Endothelial cell of umbilical vein (primary cell): ENCODE results near the gene RIGI. TPM values are rescaled to one million over a fixed set of nuclear protein-coding genes. Genes with fewer than 3 reads are reported as not detected.

Source experiments
- BruUV-seq: library from RNA; stranded (reverse); fragments of 400-500 nt; replicated peaks from 2 replicates; lab custom pipeline; 2021; lab: Mats Ljungman, UMichigan
- CTCF ChIA-PET: fragments of 300-600, 350-600 bp; sonication (Branson Sonifier 250); formaldehyde crosslinking; loops from one replicate; lab custom pipeline; 2021; ENCODE audit warnings: antibody characterized with exemption, inconsistent platforms; lab: Charles Lee
- POLR2A ChIA-PET: fragments of 300-600, 350-600 bp; sonication (Branson Sonifier 250); formaldehyde crosslinking; loops from one replicate; lab custom pipeline; 2021; ENCODE audit warnings: antibody characterized with exemption, inconsistent platforms; lab: Charles Lee
- DNase-seq: peaks from one replicate; pipeline ENCODE4 v3.0.0-alpha.2; 2011; ENCODE audit warnings: low read depth, low spot score
- FAIRE-seq: peaks from 2 replicates; lab custom pipeline; 2011; peaks lifted over from hg19 to GRCh38; lab: Jason Lieb, UNC
- H2AFZ ChIP-seq: 2 replicates; pipeline ENCODE4 v1.6.0; 2012; ENCODE audit warnings: low read depth, low read length, control low read depth, inconsistent platforms
- H3K27ac ChIP-seq: 2 replicates; pipeline ENCODE4 v1.5.1; 2011; ENCODE audit warnings: low read depth, mild to moderate bottlenecking, control low read depth, low read length, moderate library complexity; ENCODE audit not compliant: insufficient read depth
- H3K27me3 ChIP-seq, 2 experiments: 2 replicates each; pipeline versions ENCODE4 v1.6.0 to v1.6.1; 2011; ENCODE audit warnings: low read length in 2 of 2, mixed read lengths in 1 of 2; ENCODE audit not compliant: control insufficient read depth in 2 of 2, insufficient read depth in 2 of 2
- H3K36me3 ChIP-seq, 2 experiments: 2 replicates in 1 of 2; 3 replicates in 1 of 2; pipeline ENCODE4 v1.5.1; 2011; ENCODE audit warnings: low read length in 2 of 2, mild to moderate bottlenecking in 1 of 2, moderate library complexity in 1 of 2; ENCODE audit not compliant: control insufficient read depth in 2 of 2, insufficient read depth in 2 of 2; ENCODE audit errors: extremely low read depth in 1 of 2
- H3K4me1 ChIP-seq: 3 replicates; pipeline ENCODE4 v1.5.1; 2011; ENCODE audit warnings: mild to moderate bottlenecking, low read length; ENCODE audit not compliant: control insufficient read depth, insufficient read depth; ENCODE audit errors: extremely low read depth
- H3K4me2 ChIP-seq: 2 replicates; pipeline ENCODE4 v1.6.1; 2011; ENCODE audit warnings: low read length, control low read depth, mixed read lengths; ENCODE audit not compliant: insufficient read depth
- H3K4me3 ChIP-seq, 3 experiments: fragments of 200-600 bp in 1 of 3; sonication (generic), shearing (Covaris generic) in 1 of 3; replicated peaks in 1 of 3; 2 replicates each; pipeline ENCODE4 v1.5.1; 2011 to 2016; ENCODE audit warnings: control low read depth in 3 of 3, low read length in 3 of 3, mild to moderate bottlenecking in 2 of 3, inconsistent platforms in 1 of 3, low read depth in 1 of 3, moderate library complexity in 1 of 3; ENCODE audit not compliant: insufficient read depth in 1 of 3
- H3K79me2 ChIP-seq: 2 replicates; pipeline ENCODE4 v1.6.0; 2012; ENCODE audit warnings: low read length, inconsistent platforms; ENCODE audit not compliant: control insufficient read depth, insufficient read depth
- H3K9ac ChIP-seq: replicated peaks from 2 replicates; pipeline ENCODE3; 2011; ENCODE audit warnings: low read length, control low read depth; ENCODE audit not compliant: insufficient read depth; ENCODE audit errors: extremely low read depth
- H3K9me1 ChIP-seq: replicated peaks from 3 replicates; pipeline ENCODE4 v1.6.0; 2011; ENCODE audit warnings: mild to moderate bottlenecking, low read length; ENCODE audit not compliant: control insufficient read depth, insufficient read depth; ENCODE audit errors: extremely low read depth
- H3K9me3 ChIP-seq: replicated peaks from 2 replicates; pipeline ENCODE4 v1.5.1; 2012; ENCODE audit warnings: low read length, inconsistent platforms; ENCODE audit not compliant: control insufficient read depth, insufficient read depth
- H4K20me1 ChIP-seq: replicated peaks from 2 replicates; pipeline ENCODE3; 2011; ENCODE audit warnings: mild to moderate bottlenecking, low read length; ENCODE audit not compliant: control insufficient read depth, insufficient read depth; ENCODE audit errors: extremely low read depth
- CTCF ChIP-seq, 2 donors: IDR thresholded peaks; 1 replicate in 1 of 2; 2 replicates in 1 of 2; pipeline ENCODE4 v1.5.1; 2011; ENCODE audit warnings: low read length in 2 of 2, mild to moderate bottlenecking in 2 of 2, moderate library complexity in 2 of 2, control low read depth in 1 of 2, inconsistent platforms in 1 of 2, low read depth in 1 of 2; ENCODE audit not compliant: insufficient read depth in 1 of 2; ENCODE audit errors: extremely low read depth in 1 of 2
- MYC ChIP-seq: IDR thresholded peaks from one replicate; pipeline ENCODE4 v1.6.1; 2011; ENCODE audit warnings: mild to moderate bottlenecking, low read depth, low read length
- POLR2AphosphoS5 ChIP-seq: IDR thresholded peaks from 2 replicates; pipeline ENCODE4 v1.6.1; 2012; ENCODE audit warnings: low read depth, mild to moderate bottlenecking, control low read depth, low read length, moderate library complexity; ENCODE audit not compliant: insufficient read depth
- dilution Hi-C: fragments of 300-500 bp; cut with MboI; formaldehyde crosslinking; loops from one replicate; pipeline ENCODE4 v1.15.0; 2019; ENCODE audit warnings: low sequenced_read_pairs; ENCODE audit not compliant: extremely low pct_ligation_motif_present
- intact Hi-C: fragments of 100-400 bp; cut with micrococcal nuclease; formaldehyde crosslinking; loops from one replicate; pipeline ENCODE4 v1.10.0; 2022
- polyA plus RNA-seq, 4 experiments: library from polyadenylated mRNA; depleted of rRNA in 3 of 4; stranded (reverse) in 3 of 4; unstranded in 1 of 4; fragments of >200 nt; gene quantifications; 2 replicates each; pipeline versions ENCODE4 v1.2.1 to v1.2.3, GENCODE V29; 2011 to 2012; ENCODE audit warnings: missing spikeins in 1 of 4
- total RNA-seq: library from RNA; stranded (reverse); gene quantifications from 2 replicates; pipeline ENCODE4 v1.2.3, GENCODE V29; 2021

The RIGI gene
- total and polyA plus RNA-seq, 2 donors (not counting 3 experiments of a cell fraction or from before 2014, with no cell fraction given) = 4.5 to 13.3 TPM

GRCh38 chr9:32550562-32551275 is 24.7 kb upstream of the RIGI start:
- dilution Hi-C loops (loop anchor here (25.0 kb wide), 1 partner anchor 163 kb away; the partner anchor contains the start of gene ACO1), intact Hi-C loops (loop anchor here (1.0 to 2.0 kb wide), 2 partner anchors 24 to 120 kb away; partner anchors contain the start of gene RIGI)
- no TSS peak for BruUV-seq
- H3K4me2 ChIP-seq = peak overlapping the region; percentile 92
- H3K27me3 ChIP-seq = no peaks in the 10 kb centered on the region
- FAIRE-seq (peak; percentile 83), DNase-seq (peak; percentile 98)
- no peaks in the 10 kb centered on the region for H3K36me3 ChIP-seq
- peak overlapping the region; percentile 83 for H2AFZ ChIP-seq
- H4K20me1 ChIP-seq = peaks cover 6% of the 10 kb centered on the region
- no peak for TF ChIP-seq MYC
- peak; percentile 50 for TF ChIP-seq POLR2AphosphoS5
- TF ChIP-seq CTCF (IDR thresholded peaks at IDR 0.05; ENCODE audit: extremely low read depth in 1 of 2, insufficient read depth in 1 of 2, low read depth in 1 of 2, low read length in 2 of 2) = peak in 1 of 2 donors; percentile 22
- H3K4me1 ChIP-seq = peaks cover 17% of the 10 kb centered on the region
- POLR2A ChIA-PET = interaction anchor here (1.1 to 3.0 kb wide), 2 partner anchors 25 to 165 kb away, joined by 3 to 17 read pairs; partner anchors contain the start of gene RIGI
- H3K79me2 ChIP-seq = peaks cover 58% of the 10 kb centered on the region
- peak overlapping the region; percentile 71 to 88 (median 77) for H3K4me3 ChIP-seq
- H3K9ac ChIP-seq = peak overlapping the region; percentile 94
- no peaks in the 10 kb centered on the region for H3K9me3 ChIP-seq
- H3K9me1 ChIP-seq = no peaks in the 10 kb centered on the region
- CTCF ChIA-PET = interaction anchor here (0.7 to 2.7 kb wide), 13 partner anchors 8 to 418 kb away, joined by 3 to 45 read pairs (median 5); partner anchors contain the start of genes ACO1, NDUFB6 and RIGI
- H3K27ac ChIP-seq = peak overlapping the region; percentile 92
